Smooth muscle cell (in vitro differentiated cells): ENCODE results near the gene TUBGCP5. TPM values are rescaled to one million over a fixed set of nuclear protein-coding genes. Genes with fewer than 3 reads are reported as not detected.

Source experiments
- DNase-seq: peaks from one replicate; lab custom pipeline; 2025; ENCODE audit not compliant: unreplicated experiment; lab: John Stamatoyannopoulos, UW
- H2AFZ ChIP-seq: fragments of 200-600 bp; sonication (generic); 2 replicates; pipeline ENCODE4 v1.6.0; 2016; ENCODE audit warnings: antibody characterized with exemption, low read depth, mild to moderate bottlenecking
- H3F3A ChIP-seq: fragments of 200-600 bp; sonication (generic); 2 replicates; pipeline ENCODE4 v1.6.0; 2017; ENCODE audit warnings: antibody characterized with exemption, low read depth
- H3K27ac ChIP-seq: fragments of 200-600 bp; sonication (generic); 2 replicates; pipeline ENCODE4 v1.5.1; 2016; ENCODE audit warnings: low read depth, mild to moderate bottlenecking
- H3K27me3 ChIP-seq: fragments of 200-600 bp; sonication (generic); 2 replicates; pipeline ENCODE4 v1.6.1; 2016; ENCODE audit warnings: low read depth, mild to moderate bottlenecking
- H3K36me3 ChIP-seq: fragments of 200-600 bp; sonication (generic); 2 replicates; pipeline ENCODE4 v1.5.1; 2016; ENCODE audit warnings: low read depth
- H3K4me1 ChIP-seq: fragments of 200-600 bp; sonication (generic); 2 replicates; pipeline ENCODE4 v1.5.1; 2016; ENCODE audit warnings: low read depth
- H3K4me2 ChIP-seq: fragments of 200-600 bp; sonication (generic); 2 replicates; pipeline ENCODE4 v1.6.0; 2016; ENCODE audit warnings: mild to moderate bottlenecking
- H3K4me3 ChIP-seq: fragments of 200-600 bp; sonication (generic); 2 replicates; pipeline ENCODE4 v1.5.1; 2016; ENCODE audit warnings: mild to moderate bottlenecking
- H3K79me2 ChIP-seq: fragments of 200-600 bp; sonication (generic); 2 replicates; pipeline ENCODE4 v1.6.0; 2016; ENCODE audit warnings: low read depth, mild to moderate bottlenecking
- H3K9ac ChIP-seq: fragments of 200-600 bp; sonication (generic); 2 replicates; pipeline ENCODE4 v1.6.0; 2016; ENCODE audit warnings: low read depth
- H3K9me3 ChIP-seq: fragments of 200-600 bp; sonication (generic); replicated peaks from 2 replicates; pipeline ENCODE4 v1.5.1; 2016; ENCODE audit warnings: low read depth
- H4K20me1 ChIP-seq: fragments of 200-600 bp; sonication (generic); 2 replicates; pipeline ENCODE4 v1.6.0; 2016; ENCODE audit warnings: low read depth
- CTCF ChIP-seq: fragments of 200-600 bp; sonication (generic); IDR thresholded peaks from 2 replicates; pipeline ENCODE4 v1.5.1; 2017; ENCODE audit warnings: borderline replicate concordance, mild to moderate bottlenecking, antibody characterized with exemption; ENCODE audit not compliant: insufficient read depth, poor library complexity, severe bottlenecking
- WGBS: methylation state at CpG from one replicate; pipeline ENCODE4 v1.1.7; 2016; ENCODE audit warnings: low lambda C conversion rate; 5-methylcytosine and 5-hydroxymethylcytosine counted together
- polyA plus RNA-seq: library from polyadenylated mRNA; unstranded; fragments of >200 nt; fragmentation: Nextera tagmentation; extraction: Ambion mirVana; gene quantifications from 2 replicates; pipeline ENCODE4 v1.2.1, GENCODE V29; 2016
- total RNA-seq: library from RNA; depleted of rRNA; stranded (reverse); fragments of >200 nt; gene quantifications from 2 replicates; pipeline ENCODE4 v1.2.3, GENCODE V29; 2014

Gene TUBGCP5
- total and polyA plus RNA-seq, 2 experiments from 2014 or later = 7.9 to 13.9 TPM

DNA sequence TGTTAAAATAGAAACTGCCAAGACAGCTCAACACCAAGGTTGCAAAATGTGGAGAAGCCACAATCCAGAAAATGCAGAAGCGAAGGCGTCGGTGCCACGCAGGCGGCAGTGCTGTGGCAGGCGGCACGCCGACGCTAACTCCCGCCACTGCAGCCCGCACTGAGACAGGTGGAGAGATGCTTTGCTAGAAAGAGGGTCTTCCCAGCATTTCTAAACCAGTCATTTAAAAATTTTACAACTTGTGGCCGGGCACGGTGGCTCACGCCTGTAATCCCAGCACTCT lies 82.5 kb downstream of the TUBGCP5 start:
- H4K20me1 ChIP-seq = peaks cover 98% of the 10 kb centered on the region
- no peak for TF ChIP-seq CTCF
- peaks cover 6% of the 10 kb centered on the region for H3F3A ChIP-seq
- H3K36me3 ChIP-seq = no peaks in the 10 kb centered on the region
- H3K9ac ChIP-seq = no peak overlapping the region
- H3K4me1 ChIP-seq = no peaks in the 10 kb centered on the region
- DNase-seq = no peak
- 97% methylated on average over 14 of the region's 14 CpGs for WGBS
- H2AFZ ChIP-seq = no peak overlapping the region
- H3K4me3 ChIP-seq = no peak overlapping the region
- no peaks in the 10 kb centered on the region for H3K27me3 ChIP-seq
- no peaks in the 10 kb centered on the region for H3K9me3 ChIP-seq
- no peak overlapping the region for H3K4me2 ChIP-seq
- no peak overlapping the region for H3K27ac ChIP-seq
- peaks cover 94% of the 10 kb centered on the region for H3K79me2 ChIP-seq

GRCh38 chr15:22956257-22956977 lies 83.0 kb downstream of the TUBGCP5 start:
- no peaks in the 10 kb centered on the region for H3K36me3 ChIP-seq
- H3K9me3 ChIP-seq = no peaks in the 10 kb centered on the region
- no peak for TF ChIP-seq CTCF
- no peak overlapping the region for H3K27ac ChIP-seq
- no peaks in the 10 kb centered on the region for H3K4me1 ChIP-seq
- H3K9ac ChIP-seq = no peak overlapping the region
- H3K79me2 ChIP-seq = peaks cover 94% of the 10 kb centered on the region
- H2AFZ ChIP-seq = no peak overlapping the region
- no peak overlapping the region for H3K4me2 ChIP-seq
- no peak overlapping the region for H3K4me3 ChIP-seq
- 95% methylated on average over 16 of the region's 16 CpGs for WGBS
- no peaks in the 10 kb centered on the region for H3K27me3 ChIP-seq
- no peak for DNase-seq
- H3F3A ChIP-seq = peaks cover 4% of the 10 kb centered on the region
- peaks cover 98% of the 10 kb centered on the region for H4K20me1 ChIP-seq

GRCh38 chr15:22955544-22956119 lies 83.7 kb downstream of the TUBGCP5 start:
- Histone ChIP-seq H3K36me3 (no peaks in the 10 kb centered on the region), H3K9ac (no peak overlapping the region), H3K9me3 (no peaks in the 10 kb centered on the region), H3K27me3 (no peaks in the 10 kb centered on the region), H2AFZ (no peak overlapping the region), H4K20me1 (peaks cover 98% of the 10 kb centered on the region), H3K4me1 (no peaks in the 10 kb centered on the region), H3K79me2 (peaks cover 95% of the 10 kb centered on the region), H3F3A (no peaks in the 10 kb centered on the region), H3K27ac (no peak overlapping the region), H3K4me3 (no peak overlapping the region), H3K4me2 (no peak overlapping the region)
- 83% methylated on average over 6 of the region's 6 CpGs for WGBS
- DNase-seq = no peak
- no peak for TF ChIP-seq CTCF
